Activated CD4-positive, alpha-beta memory T cell treated with anti-CD3 and anti-CD28 coated beads, Interleukin-2, amount 10 ng/mL, durations not matched to agents 7 days and 5 days (primary cell): ENCODE results near the gene TRAPPC2L. TPM values are rescaled to one million over a fixed set of nuclear protein-coding genes. Genes with fewer than 3 reads are reported as not detected.
"Not testable (repeated sequence)": the region's sequence is repeated elsewhere in the genome, so short reads cannot be mapped to it uniquely, and the experiment has no call there.

Source experiments
- CTCF ChIA-PET: fragments of 350-600 bp; sonication (Branson Sonifier 250); formaldehyde crosslinking; loops from one replicate; lab custom pipeline; 2021; ENCODE audit warnings: antibody characterized with exemption, inconsistent platforms; lab: Charles Lee
- POLR2A ChIA-PET: fragments of 350-600 bp; sonication (Branson Sonifier 250); formaldehyde crosslinking; loops from one replicate; lab custom pipeline; 2021; ENCODE audit warnings: antibody characterized with exemption; lab: Charles Lee
- DNase-seq: peaks from one replicate; pipeline ENCODE4 v3.0.0-alpha.2; 2020
- H3K27ac Mint-ChIP-seq: one replicate; pipeline ENCODE4 v1.8.0; 2021; ENCODE audit warnings: mild to moderate bottlenecking, mixed read lengths
- H3K27me3 Mint-ChIP-seq: one replicate; pipeline ENCODE4 v1.8.0; 2021; ENCODE audit warnings: mixed read lengths
- H3K36me3 Mint-ChIP-seq: one replicate; pipeline ENCODE4 v1.8.0; 2021; ENCODE audit warnings: low read depth, mixed read lengths
- H3K4me1 Mint-ChIP-seq: one replicate; pipeline ENCODE4 v1.8.0; 2021; ENCODE audit warnings: mixed read lengths
- H3K4me3 Mint-ChIP-seq: one replicate; pipeline ENCODE4 v1.8.0; 2021; ENCODE audit warnings: mild to moderate bottlenecking, mixed read lengths
- H3K9me3 Mint-ChIP-seq: one replicate; pipeline ENCODE4 v1.8.0; 2021; ENCODE audit warnings: mixed read lengths
- total RNA-seq, 2 experiments: library from RNA; stranded (reverse); gene quantifications; one replicate each; pipeline ENCODE4 v1.2.3, GENCODE V29; 2021

The TRAPPC2L gene
- total RNA-seq, 2 experiments from 2014 or later: 44.9 to 45.8 TPM

GRCh38 chr16:88821168-88821850 lies 35.6 kb upstream of the TRAPPC2L start:
- H3K4me1 Mint-ChIP-seq: no peaks in the 10 kb centered on the region
- CTCF ChIA-PET: interaction anchor here (0.9 kb wide), 1 partner anchor 9 kb away, joined by 3 read pairs; no protein-coding TSS in a partner anchor
- no peaks in the 10 kb centered on the region for H3K9me3 Mint-ChIP-seq
- no peaks in the 10 kb centered on the region for H3K36me3 Mint-ChIP-seq
- H3K4me3 Mint-ChIP-seq: no peak overlapping the region
- no peak for DNase-seq
- no peaks in the 10 kb centered on the region for H3K27me3 Mint-ChIP-seq
- H3K27ac Mint-ChIP-seq: no peak overlapping the region
- POLR2A ChIA-PET: interaction anchor here (1.1 kb wide), 1 partner anchor 9 kb away, joined by 3 read pairs; no protein-coding TSS in a partner anchor

DNA sequence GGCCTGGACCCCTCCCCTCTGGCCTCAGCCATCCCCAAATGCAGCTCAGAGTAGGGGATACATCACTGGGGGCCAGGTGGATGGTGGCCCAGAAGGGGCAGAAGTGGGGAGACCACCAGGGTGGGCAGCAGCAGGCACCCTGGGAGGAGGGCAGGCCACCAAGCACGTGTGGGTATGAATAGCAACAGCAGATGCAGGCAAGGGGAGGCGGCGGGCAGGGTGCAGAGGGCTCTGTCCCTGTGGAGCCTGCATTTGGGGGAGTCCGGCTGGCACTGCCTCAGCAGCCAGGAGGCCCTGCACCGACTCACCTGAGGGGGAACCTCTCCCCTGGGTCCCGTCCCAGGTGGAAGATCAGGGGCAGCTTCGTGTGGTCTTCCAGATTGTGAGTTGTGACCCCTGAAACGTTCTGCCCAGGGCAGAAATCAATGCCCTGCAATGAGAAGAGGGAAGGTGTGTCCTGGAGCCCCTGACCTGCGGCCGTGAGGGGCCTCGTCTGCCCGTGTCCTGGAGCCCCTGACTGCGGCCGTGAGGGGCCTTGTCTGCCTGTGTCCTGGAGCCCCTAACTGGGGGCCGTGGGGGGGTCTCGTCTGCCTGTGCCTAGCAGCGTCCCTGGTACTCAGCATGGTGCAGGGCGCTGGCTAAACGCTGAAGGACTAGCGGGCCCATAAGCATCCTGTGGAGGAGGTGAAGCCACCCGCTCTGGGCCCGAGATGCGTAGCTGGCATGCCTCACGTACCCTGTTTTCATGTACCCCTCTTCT lies 34.5 kb upstream of the TRAPPC2L start:
- H3K4me3 Mint-ChIP-seq: no peak overlapping the region
- H3K9me3 Mint-ChIP-seq: no peaks in the 10 kb centered on the region
- ChIA-PET CTCF (interaction anchor here (0.9 kb wide), 1 partner anchor 10 kb away, joined by 3 read pairs; no protein-coding TSS in a partner anchor), POLR2A (no interaction called here)
- H3K36me3 Mint-ChIP-seq: no peaks in the 10 kb centered on the region
- H3K27me3 Mint-ChIP-seq: no peaks in the 10 kb centered on the region
- no peaks in the 10 kb centered on the region for H3K4me1 Mint-ChIP-seq
- no peak overlapping the region for H3K27ac Mint-ChIP-seq
- no peak for DNase-seq

DNA sequence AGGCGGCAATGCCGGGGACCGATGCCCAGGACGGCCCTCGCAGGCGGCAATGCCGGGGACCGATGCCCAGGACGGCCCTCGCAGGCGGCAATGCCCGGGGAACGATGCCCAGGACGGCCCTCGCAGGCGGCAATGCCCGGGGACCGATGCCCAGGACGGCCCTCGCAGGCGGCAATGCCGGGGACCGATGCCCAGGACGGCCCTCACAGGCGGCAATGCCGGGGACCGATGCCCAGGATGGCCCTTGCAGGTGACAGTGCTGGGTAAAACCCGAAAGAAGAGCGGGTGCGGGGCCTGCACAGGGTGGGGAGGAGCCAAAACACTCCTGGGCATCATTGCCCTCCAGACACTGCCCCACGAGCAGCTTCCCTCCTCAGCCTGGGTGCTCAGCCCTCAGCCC lies 33.3 kb upstream of the TRAPPC2L start:
- POLR2A ChIA-PET, H3K4me3 Mint-ChIP-seq, H3K27me3 Mint-ChIP-seq, H3K36me3 Mint-ChIP-seq, DNase-seq, H3K27ac Mint-ChIP-seq, H3K9me3 Mint-ChIP-seq, H3K4me1 Mint-ChIP-seq, CTCF ChIA-PET: not testable (repeated sequence)

- H3K4me1 Mint-ChIP-seq: no peaks in the 10 kb centered on the region
- ChIA-PET POLR2A (no interaction called here), CTCF (no interaction called here)
- no peaks in the 10 kb centered on the region for H3K9me3 Mint-ChIP-seq
- no peak overlapping the region for H3K4me3 Mint-ChIP-seq
- no peak for DNase-seq
- H3K36me3 Mint-ChIP-seq: no peaks in the 10 kb centered on the region
- no peaks in the 10 kb centered on the region for H3K27me3 Mint-ChIP-seq
- no peak overlapping the region for H3K27ac Mint-ChIP-seq
Observed at GRCh38 chr16:88824256-88825077, 32.5 kb upstream of the TRAPPC2L start.

DNA sequence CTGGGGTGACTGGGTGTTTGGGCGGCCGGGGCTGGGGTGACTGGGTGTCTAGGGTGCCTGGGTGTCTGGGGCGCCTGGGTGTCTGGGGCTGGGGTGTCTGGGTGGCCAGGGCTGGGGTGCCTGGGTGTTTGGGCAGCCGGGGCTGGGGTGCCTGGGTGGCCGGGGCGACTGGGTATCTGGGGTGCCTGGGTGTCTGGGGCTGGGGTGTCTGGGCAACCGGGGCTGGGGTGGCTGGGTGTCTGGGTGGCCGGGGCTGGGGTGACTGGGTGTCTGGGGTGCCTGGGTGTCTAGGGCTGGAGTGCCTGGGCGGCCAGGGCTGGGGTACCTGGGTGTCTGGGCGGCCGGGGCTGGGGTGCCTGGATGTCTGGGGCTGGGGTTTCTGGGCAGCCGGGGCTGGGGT lies 31.8 kb upstream of the TRAPPC2L start:
- Mint-ChIP-seq H3K27me3 (no peaks in the 10 kb centered on the region), H3K9me3 (no peaks in the 10 kb centered on the region), H3K36me3 (no peaks in the 10 kb centered on the region), H3K27ac (no peak overlapping the region), H3K4me1 (no peaks in the 10 kb centered on the region), H3K4me3 (no peak overlapping the region)
- DNase-seq: no peak
- ChIA-PET POLR2A (no interaction called here), CTCF (no interaction called here)

GRCh38 chr16:88826070-88826840 lies 30.7 kb upstream of the TRAPPC2L start:
- CTCF ChIA-PET: no interaction called here

GRCh38 chr16:88827727-88828126 lies 29.2 kb upstream of the TRAPPC2L start:
- ChIA-PET POLR2A (no interaction called here), CTCF (no interaction called here)
- no peak overlapping the region for H3K27ac Mint-ChIP-seq
- H3K4me3 Mint-ChIP-seq: no peak overlapping the region
- no peaks in the 10 kb centered on the region for H3K4me1 Mint-ChIP-seq
- no peaks in the 10 kb centered on the region for H3K36me3 Mint-ChIP-seq
- no peaks in the 10 kb centered on the region for H3K9me3 Mint-ChIP-seq
- H3K27me3 Mint-ChIP-seq: no peaks in the 10 kb centered on the region
- DNase-seq: no peak

More at GRCh38 chr16:88826070-88826840, 30.7 kb upstream of the TRAPPC2L start:
- no peak for DNase-seq
- no peak overlapping the region for H3K27ac Mint-ChIP-seq
- H3K4me1 Mint-ChIP-seq: no peaks in the 10 kb centered on the region
- no peaks in the 10 kb centered on the region for H3K36me3 Mint-ChIP-seq
- POLR2A ChIA-PET: no interaction called here
- H3K27me3 Mint-ChIP-seq: no peaks in the 10 kb centered on the region
- no peak overlapping the region for H3K4me3 Mint-ChIP-seq
- H3K9me3 Mint-ChIP-seq: no peaks in the 10 kb centered on the region

DNA sequence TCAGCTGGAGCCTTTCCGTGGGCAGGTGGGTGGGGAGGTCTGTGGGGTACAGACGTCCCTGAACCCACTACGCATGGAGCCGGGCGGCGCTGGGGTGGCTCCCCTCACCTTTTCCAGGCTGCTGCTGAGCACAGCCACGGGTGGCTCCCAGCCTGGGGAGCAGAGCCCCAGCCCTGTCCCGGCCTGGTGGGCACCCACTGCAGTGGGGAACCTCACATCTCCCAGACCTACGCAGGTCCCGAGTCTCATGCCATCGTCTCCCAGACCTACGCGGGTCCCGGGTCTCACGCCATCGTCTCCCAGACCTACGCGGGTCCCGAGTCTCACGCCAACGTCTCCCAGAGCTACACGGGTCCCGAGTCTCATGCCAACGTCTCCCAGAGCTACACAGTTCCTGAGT lies 28.2 kb upstream of the TRAPPC2L start:
- no peak for DNase-seq
- Mint-ChIP-seq H3K36me3 (no peaks in the 10 kb centered on the region), H3K27ac (no peak overlapping the region), H3K4me3 (no peak overlapping the region), H3K27me3 (no peaks in the 10 kb centered on the region), H3K9me3 (no peaks in the 10 kb centered on the region), H3K4me1 (no peaks in the 10 kb centered on the region)
- POLR2A ChIA-PET: interaction anchor here (1.0 kb wide), 1 partner anchor 16 kb away, joined by 3 read pairs; the partner anchor contains the start of gene APRT
- CTCF ChIA-PET: no interaction called here

GRCh38 chr16:88830258-88830657 lies 26.7 kb upstream of the TRAPPC2L start:
- Mint-ChIP-seq H3K27me3 (no peaks in the 10 kb centered on the region), H3K27ac (no peak overlapping the region), H3K4me1 (no peaks in the 10 kb centered on the region), H3K4me3 (no peak overlapping the region), H3K9me3 (no peaks in the 10 kb centered on the region), H3K36me3 (no peaks in the 10 kb centered on the region)
- CTCF ChIA-PET: interaction anchor here (0.7 to 0.9 kb wide), 2 partner anchors 12 to 220 kb away, joined by 3 to 5 read pairs; no protein-coding TSS in a partner anchor
- POLR2A ChIA-PET: no interaction called here
- DNase-seq: no peak

GRCh38 chr16:88830783-88831182 lies 26.1 kb upstream of the TRAPPC2L start:
- ChIA-PET POLR2A (no interaction called here), CTCF (interaction anchor here (0.7 to 0.9 kb wide), 2 partner anchors 13 to 221 kb away, joined by 3 to 5 read pairs; no protein-coding TSS in a partner anchor)
- no peaks in the 10 kb centered on the region for H3K9me3 Mint-ChIP-seq
- no peak for DNase-seq
- H3K27me3 Mint-ChIP-seq: no peaks in the 10 kb centered on the region
- H3K27ac Mint-ChIP-seq: no peak overlapping the region
- H3K4me1 Mint-ChIP-seq: no peaks in the 10 kb centered on the region
- no peaks in the 10 kb centered on the region for H3K36me3 Mint-ChIP-seq
- no peak overlapping the region for H3K4me3 Mint-ChIP-seq

DNA sequence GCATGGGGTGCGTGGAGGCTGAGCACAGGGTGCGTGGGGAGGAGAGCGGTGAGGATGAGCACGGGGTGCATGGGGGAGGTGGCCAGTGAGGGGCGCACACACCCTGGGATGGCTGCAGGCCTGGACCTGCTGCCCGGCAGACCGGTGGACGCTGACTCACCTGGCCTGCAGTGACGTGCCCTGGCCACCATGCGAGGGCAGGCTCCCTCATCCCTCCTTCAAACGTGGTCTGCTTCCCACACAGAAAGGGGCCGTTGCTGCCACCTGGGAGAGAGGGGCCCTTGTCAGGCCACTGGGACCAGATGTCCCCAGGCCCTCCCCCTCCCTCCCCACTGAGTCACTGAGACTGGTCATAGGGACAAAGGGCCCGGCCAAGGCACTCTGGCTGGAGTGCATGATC lies 25.1 kb upstream of the TRAPPC2L start:
- ChIA-PET CTCF (no interaction called here), POLR2A (no interaction called here)
- no peak for DNase-seq
- Mint-ChIP-seq H3K9me3 (no peaks in the 10 kb centered on the region), H3K4me1 (no peaks in the 10 kb centered on the region), H3K27ac (no peak overlapping the region), H3K27me3 (no peaks in the 10 kb centered on the region), H3K4me3 (no peak overlapping the region), H3K36me3 (no peaks in the 10 kb centered on the region)

- H3K9me3 Mint-ChIP-seq: no peaks in the 10 kb centered on the region
- H3K4me1 Mint-ChIP-seq: no peaks in the 10 kb centered on the region
- DNase-seq: no peak
- POLR2A ChIA-PET: interaction anchor here (1.4 kb wide), 1 partner anchor 24 kb away, joined by 4 read pairs; the partner anchor contains the start of genes GALNS and TRAPPC2L
- CTCF ChIA-PET: no interaction called here
- H3K4me3 Mint-ChIP-seq: no peak overlapping the region
- H3K27me3 Mint-ChIP-seq: no peaks in the 10 kb centered on the region
- no peaks in the 10 kb centered on the region for H3K36me3 Mint-ChIP-seq
- H3K27ac Mint-ChIP-seq: no peak overlapping the region
Observed at GRCh38 chr16:88833086-88833485, 23.8 kb upstream of the TRAPPC2L start.
